Panc1 (cell line): ENCODE results near the gene XBP1. TPM values are rescaled to one million over a fixed set of nuclear protein-coding genes. Genes with fewer than 3 reads are reported as not detected.

ENCODE experiments used
- ATAC-seq: fragments of 200-7000 bp; cut with Tn5 transposase; 2 replicates; pipeline ENCODE4 v1.9.1; 2020; ENCODE audit warnings: mild to moderate bottlenecking, moderate library complexity
- BruUV-seq: library from RNA; stranded (reverse); fragments of 400-500 nt; replicated peaks from 2 replicates; lab custom pipeline; 2021; lab: Mats Ljungman, UMichigan
- CTCF ChIA-PET: fragments of 300-600 bp; sonication (Branson Sonifier 250); formaldehyde crosslinking; loops from one replicate; lab custom pipeline; 2022; ENCODE audit warnings: antibody characterized with exemption; lab: Charles Lee
- POLR2A ChIA-PET: fragments of 300-600 bp; sonication (Branson Sonifier 250); formaldehyde crosslinking; loops from one replicate; lab custom pipeline; 2022; ENCODE audit warnings: antibody characterized with exemption; lab: Charles Lee
- DNase-seq: peaks from one replicate; pipeline ENCODE4 v3.0.0-alpha.2; 2010; ENCODE audit warnings: low read depth, low spot score
- H3K27ac ChIP-seq: 2 replicates; pipeline ENCODE4 v1.5.1; 2011; ENCODE audit warnings: mild to moderate bottlenecking, low read length, inconsistent platforms
- H3K27me3 ChIP-seq: fragments of 200-500 bp; sonication (Bioruptor generic); 2 replicates; pipeline ENCODE4 v1.6.0; 2014; ENCODE audit warnings: low read length, inconsistent platforms; ENCODE audit not compliant: control insufficient read depth, insufficient read depth
- H3K36me3 ChIP-seq: fragments of 200-500 bp; sonication (Bioruptor generic); 2 replicates; pipeline ENCODE4 v1.5.1; 2014; ENCODE audit warnings: inconsistent platforms, mild to moderate bottlenecking, low read length, moderate library complexity; ENCODE audit not compliant: control insufficient read depth, insufficient read depth
- H3K4me1 ChIP-seq: 2 replicates; pipeline ENCODE4 v1.5.1; 2011; ENCODE audit warnings: inconsistent platforms, mild to moderate bottlenecking, low read length, moderate library complexity; ENCODE audit not compliant: control insufficient read depth, insufficient read depth
- H3K4me3 ChIP-seq, 2 experiments: 2 replicates each; pipeline ENCODE4 v1.5.1; 2011 to 2012; ENCODE audit warnings: low read depth in 2 of 2, low read length in 2 of 2, mild to moderate bottlenecking in 2 of 2, inconsistent platforms in 1 of 2, moderate library complexity in 1 of 2
- H3K9me3 ChIP-seq: fragments of 200-500 bp; sonication (Bioruptor generic); 2 replicates; pipeline ENCODE4 v1.5.1; 2014; ENCODE audit warnings: low read depth, mild to moderate bottlenecking, inconsistent platforms, low read length, moderate library complexity; ENCODE audit not compliant: control insufficient read depth, insufficient read depth
- POLR2AphosphoS5 ChIP-seq: IDR thresholded peaks from 2 replicates; pipeline ENCODE4 v1.6.1; 2012; ENCODE audit warnings: mild to moderate bottlenecking, low read depth, low read length, moderate library complexity
- SIN3A ChIP-seq: IDR thresholded peaks from 2 replicates; pipeline ENCODE4 v1.6.1; 2012; ENCODE audit warnings: low read depth, mild to moderate bottlenecking, low read length, moderate library complexity, borderline replicate concordance; ENCODE audit not compliant: insufficient read depth
- TCF7L2 ChIP-seq: IDR thresholded peaks from 2 replicates; pipeline ENCODE4 v1.6.1; 2011; ENCODE audit warnings: mild to moderate bottlenecking, low read depth, low read length, inconsistent platforms
- in situ Hi-C: cut with HindIII; loops from 2 replicates; pipeline ENCODE4 v1.10.0; 2016; ENCODE audit warnings: low sequenced_read_pairs, low pct_unique_long_range_greater_than_20kb
- intact Hi-C: fragments of 100-400 bp; cut with micrococcal nuclease; formaldehyde crosslinking; loops from one replicate; pipeline ENCODE4 v1.10.0; 2022; ENCODE audit not compliant: unreplicated experiment
- total RNA-seq: library from RNA; stranded (reverse); gene quantifications from one replicate; pipeline ENCODE4 v1.2.1, GENCODE V29; 2021; ENCODE audit not compliant: unreplicated experiment
- TF ChIP-seq, protein P1 (sequence below), 2 experiments: IDR thresholded peaks; 2 replicates each; pipeline ENCODE4 v1.6.1; 2011 to 2012; ENCODE audit warnings: low read depth in 2 of 2, control low read depth in 1 of 2, low read length in 1 of 2, mild to moderate bottlenecking in 1 of 2, moderate library complexity in 1 of 2; ENCODE audit not compliant: insufficient read depth in 1 of 2
- TF ChIP-seq, protein P2 (sequence below): fragments of 450-650 bp; IDR thresholded peaks from 2 replicates; pipeline ENCODE4 v1.5.1; 2017; ENCODE audit warnings: mild to moderate bottlenecking

XBP1 gene
- total RNA-seq, 1 experiment from 2014 or later = 48.8 TPM

DNA sequence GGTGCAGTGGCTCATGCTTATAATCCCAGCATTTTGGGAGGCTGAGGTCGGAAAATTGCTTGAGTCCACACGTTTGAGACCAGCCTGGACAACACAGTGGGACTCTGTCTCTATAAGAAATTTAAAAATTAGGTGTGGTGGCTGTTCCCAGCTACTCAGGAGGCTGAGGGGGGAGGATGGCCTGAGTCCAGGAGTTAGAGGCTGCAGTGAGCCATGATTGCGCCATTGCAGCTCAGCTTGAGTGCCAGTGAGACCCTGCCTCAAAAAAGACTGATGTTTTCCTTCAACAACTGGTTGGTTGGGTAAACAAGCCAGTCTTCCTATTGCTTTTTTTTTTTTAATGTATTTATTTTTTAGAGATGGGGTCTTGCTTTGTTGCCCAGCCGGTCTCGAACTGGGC is 9.2 kb downstream of the XBP1 start:
- H3K27me3 ChIP-seq = no peaks in the 10 kb centered on the region
- DNase-seq = no peak
- in situ Hi-C loops = no loop called here
- ChIA-PET CTCF (no interaction called here), POLR2A (no interaction called here)
- H3K9me3 ChIP-seq = no peaks in the 10 kb centered on the region
- no peak for ATAC-seq
- intact Hi-C loops = no loop called here
- TF ChIP-seq TCF7L2 (no peak), SIN3A (no peak), POLR2AphosphoS5 (no peak)
- TF ChIP-seq, protein P1, sequence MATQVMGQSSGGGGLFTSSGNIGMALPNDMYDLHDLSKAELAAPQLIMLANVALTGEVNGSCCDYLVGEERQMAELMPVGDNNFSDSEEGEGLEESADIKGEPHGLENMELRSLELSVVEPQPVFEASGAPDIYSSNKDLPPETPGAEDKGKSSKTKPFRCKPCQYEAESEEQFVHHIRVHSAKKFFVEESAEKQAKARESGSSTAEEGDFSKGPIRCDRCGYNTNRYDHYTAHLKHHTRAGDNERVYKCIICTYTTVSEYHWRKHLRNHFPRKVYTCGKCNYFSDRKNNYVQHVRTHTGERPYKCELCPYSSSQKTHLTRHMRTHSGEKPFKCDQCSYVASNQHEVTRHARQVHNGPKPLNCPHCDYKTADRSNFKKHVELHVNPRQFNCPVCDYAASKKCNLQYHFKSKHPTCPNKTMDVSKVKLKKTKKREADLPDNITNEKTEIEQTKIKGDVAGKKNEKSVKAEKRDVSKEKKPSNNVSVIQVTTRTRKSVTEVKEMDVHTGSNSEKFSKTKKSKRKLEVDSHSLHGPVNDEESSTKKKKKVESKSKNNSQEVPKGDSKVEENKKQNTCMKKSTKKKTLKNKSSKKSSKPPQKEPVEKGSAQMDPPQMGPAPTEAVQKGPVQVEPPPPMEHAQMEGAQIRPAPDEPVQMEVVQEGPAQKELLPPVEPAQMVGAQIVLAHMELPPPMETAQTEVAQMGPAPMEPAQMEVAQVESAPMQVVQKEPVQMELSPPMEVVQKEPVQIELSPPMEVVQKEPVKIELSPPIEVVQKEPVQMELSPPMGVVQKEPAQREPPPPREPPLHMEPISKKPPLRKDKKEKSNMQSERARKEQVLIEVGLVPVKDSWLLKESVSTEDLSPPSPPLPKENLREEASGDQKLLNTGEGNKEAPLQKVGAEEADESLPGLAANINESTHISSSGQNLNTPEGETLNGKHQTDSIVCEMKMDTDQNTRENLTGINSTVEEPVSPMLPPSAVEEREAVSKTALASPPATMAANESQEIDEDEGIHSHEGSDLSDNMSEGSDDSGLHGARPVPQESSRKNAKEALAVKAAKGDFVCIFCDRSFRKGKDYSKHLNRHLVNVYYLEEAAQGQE (IDR thresholded peaks at IDR 0.05; ENCODE audit: insufficient read depth in 1 of 2, low read depth in 2 of 2, low read length in 1 of 2) = no peak
- TF ChIP-seq, protein P2, sequence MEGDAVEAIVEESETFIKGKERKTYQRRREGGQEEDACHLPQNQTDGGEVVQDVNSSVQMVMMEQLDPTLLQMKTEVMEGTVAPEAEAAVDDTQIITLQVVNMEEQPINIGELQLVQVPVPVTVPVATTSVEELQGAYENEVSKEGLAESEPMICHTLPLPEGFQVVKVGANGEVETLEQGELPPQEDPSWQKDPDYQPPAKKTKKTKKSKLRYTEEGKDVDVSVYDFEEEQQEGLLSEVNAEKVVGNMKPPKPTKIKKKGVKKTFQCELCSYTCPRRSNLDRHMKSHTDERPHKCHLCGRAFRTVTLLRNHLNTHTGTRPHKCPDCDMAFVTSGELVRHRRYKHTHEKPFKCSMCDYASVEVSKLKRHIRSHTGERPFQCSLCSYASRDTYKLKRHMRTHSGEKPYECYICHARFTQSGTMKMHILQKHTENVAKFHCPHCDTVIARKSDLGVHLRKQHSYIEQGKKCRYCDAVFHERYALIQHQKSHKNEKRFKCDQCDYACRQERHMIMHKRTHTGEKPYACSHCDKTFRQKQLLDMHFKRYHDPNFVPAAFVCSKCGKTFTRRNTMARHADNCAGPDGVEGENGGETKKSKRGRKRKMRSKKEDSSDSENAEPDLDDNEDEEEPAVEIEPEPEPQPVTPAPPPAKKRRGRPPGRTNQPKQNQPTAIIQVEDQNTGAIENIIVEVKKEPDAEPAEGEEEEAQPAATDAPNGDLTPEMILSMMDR = no peak
- no peak overlapping the region for H3K4me3 ChIP-seq
- H3K4me1 ChIP-seq = no peaks in the 10 kb centered on the region
- no peak overlapping the region for H3K27ac ChIP-seq
- no TSS peak for BruUV-seq
- H3K36me3 ChIP-seq = peaks cover 26% of the 10 kb centered on the region

DNA sequence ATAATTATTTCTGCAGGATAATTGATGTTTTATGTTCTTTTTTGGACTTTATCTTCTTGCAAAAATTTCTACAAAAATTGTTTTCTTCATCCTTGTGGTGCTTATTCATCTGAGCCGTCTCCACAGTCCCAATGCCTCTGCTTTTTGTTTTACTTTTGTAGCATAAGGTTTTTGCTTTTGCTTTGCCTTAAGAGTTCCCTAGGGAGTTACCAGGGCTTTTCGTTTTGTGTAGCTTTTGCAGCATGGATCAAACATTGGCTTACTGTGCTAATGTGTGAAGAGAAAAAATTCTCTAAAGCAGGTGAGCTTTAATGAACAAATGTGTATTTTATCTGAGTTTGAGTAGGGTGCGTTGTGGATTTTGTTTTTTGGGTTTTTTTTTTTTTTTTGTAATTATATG is 11.8 kb downstream of the XBP1 start:
- ChIA-PET POLR2A (interaction anchor here (0.5 kb wide), 1 partner anchor 28 kb away, joined by 4 read pairs; no protein-coding TSS in a partner anchor), CTCF (no interaction called here)
- H3K4me1 ChIP-seq = no peaks in the 10 kb centered on the region
- H3K36me3 ChIP-seq = peaks cover 25% of the 10 kb centered on the region
- no peak for DNase-seq
- H3K27ac ChIP-seq = no peak overlapping the region
- in situ Hi-C loops = no loop called here
- intact Hi-C loops = no loop called here
- H3K9me3 ChIP-seq = no peaks in the 10 kb centered on the region
- no peak overlapping the region for H3K4me3 ChIP-seq
- TF ChIP-seq, protein P2 = no peak
- TF ChIP-seq POLR2AphosphoS5 (no peak), SIN3A (no peak), TCF7L2 (no peak)
- TF ChIP-seq, protein P1 (IDR thresholded peaks at IDR 0.05; ENCODE audit: insufficient read depth in 1 of 2, low read depth in 2 of 2, low read length in 1 of 2) = no peak
- no peaks in the 10 kb centered on the region for H3K27me3 ChIP-seq
- ATAC-seq = no peak
- no TSS peak for BruUV-seq
